ENCODE results near the gene CHD5.
"Not testable (repeated sequence)": the region's sequence is repeated elsewhere in the genome, so short reads cannot be mapped to it uniquely, and the experiment has no call there.

Gene CHD5

GRCh38 chr1:6081901-6082300, 98.2 kb downstream of the CHD5 start:
- Histone ChIP-seq H3K9ac (ENCODE audit: low read depth, low read length) (no peak overlapping the region), H3K27ac (ENCODE audit: low read length) (no peak overlapping the region), H3K4me1 (ENCODE audit: insufficient read depth, low read length) (no peaks in the 10 kb centered on the region), H4K20me1 (ENCODE audit: insufficient read depth, low read length) (peaks cover 5% of the 10 kb centered on the region; the same call in 1 of the 2 replicates), H3K36me3 (ENCODE audit: insufficient read depth, low read length) (peaks cover 39% of the 10 kb centered on the region), H3K4me2 (ENCODE audit: insufficient read depth, low read length) (no peak overlapping the region), H2AFZ (ENCODE audit: low read depth, low read length) (no peak overlapping the region), H3K79me2 (ENCODE audit: insufficient read depth, low read length) (no peaks in the 10 kb centered on the region), H3K27me3 (ENCODE audit: insufficient read depth, low read length, poor library complexity) (no peaks in the 10 kb centered on the region), H3K4me3 (ENCODE audit: low read depth in 1 of 2, low read length in 2 of 2) (no peak overlapping the region), H3K9me3 (ENCODE audit: insufficient read depth, low read length, severe bottlenecking) (no peaks in the 10 kb centered on the region)
- DNase-seq = no peak
- no peak for TF ChIP-seq EZH2 (IDR thresholded peaks at IDR 0.05; ENCODE audit: borderline replicate concordance, low read depth, low read length, severe bottlenecking)
- no peak for TF ChIP-seq CTCF (IDR thresholded peaks at IDR 0.05; ENCODE audit: borderline replicate concordance, extremely low read depth, low read length, poor library complexity, severe bottlenecking)
- no peak for ATAC-seq (ENCODE audit: insufficient read depth, low read depth)

- no peaks in the 10 kb centered on the region for H3K79me2 ChIP-seq (ENCODE audit: insufficient read depth, low read length)
- no peaks in the 10 kb centered on the region for H3K27me3 ChIP-seq (ENCODE audit: insufficient read depth, low read length, poor library complexity)
- H3K27ac ChIP-seq (ENCODE audit: low read length) = no peak overlapping the region
- TF ChIP-seq EZH2 (IDR thresholded peaks at IDR 0.05; ENCODE audit: borderline replicate concordance, low read depth, low read length, severe bottlenecking) = no peak
- TF ChIP-seq CTCF (IDR thresholded peaks at IDR 0.05; ENCODE audit: borderline replicate concordance, extremely low read depth, low read length, poor library complexity, severe bottlenecking) = peak; percentile 20
- H2AFZ ChIP-seq (ENCODE audit: low read depth, low read length) = no peak overlapping the region
- no peak overlapping the region for H3K4me2 ChIP-seq (ENCODE audit: insufficient read depth, low read length)
- DNase-seq (no peak), ATAC-seq (ENCODE audit: insufficient read depth, low read depth) (no peak)
- peaks cover 36% of the 10 kb centered on the region for H3K36me3 ChIP-seq (ENCODE audit: insufficient read depth, low read length)
- no peak overlapping the region for H3K9ac ChIP-seq (ENCODE audit: low read depth, low read length)
- no peak overlapping the region for H3K4me3 ChIP-seq (ENCODE audit: low read depth in 1 of 2, low read length in 2 of 2)
- no peaks in the 10 kb centered on the region for H3K9me3 ChIP-seq (ENCODE audit: insufficient read depth, low read length, severe bottlenecking)
- H4K20me1 ChIP-seq (ENCODE audit: insufficient read depth, low read length) = peaks cover 9% of the 10 kb centered on the region
- H3K4me1 ChIP-seq (ENCODE audit: insufficient read depth, low read length) = no peaks in the 10 kb centered on the region
These were observed 99.7 kb downstream of the CHD5 start for GRCh38 chr1:6080469-6080868.

GRCh38 chr1:6077919-6078318, 102.2 kb downstream of the CHD5 start:
- no peak for DNase-seq
- ATAC-seq (ENCODE audit: insufficient read depth, low read depth) = no peak
- H3K4me1 ChIP-seq (ENCODE audit: insufficient read depth, low read length) = no peaks in the 10 kb centered on the region
- peaks cover 44% of the 10 kb centered on the region for H3K36me3 ChIP-seq (ENCODE audit: insufficient read depth, low read length)
- H3K4me3 ChIP-seq (ENCODE audit: low read depth in 1 of 2, low read length in 2 of 2) = no peak overlapping the region
- H3K4me2 ChIP-seq (ENCODE audit: insufficient read depth, low read length) = no peak overlapping the region
- TF ChIP-seq CTCF (IDR thresholded peaks at IDR 0.05; ENCODE audit: borderline replicate concordance, extremely low read depth, low read length, poor library complexity, severe bottlenecking) = no peak
- no peak for TF ChIP-seq EZH2 (IDR thresholded peaks at IDR 0.05; ENCODE audit: borderline replicate concordance, low read depth, low read length, severe bottlenecking)
- H2AFZ ChIP-seq (ENCODE audit: low read depth, low read length) = no peak overlapping the region
- H4K20me1 ChIP-seq (ENCODE audit: insufficient read depth, low read length) = peaks cover 17% of the 10 kb centered on the region
- H3K9ac ChIP-seq (ENCODE audit: low read depth, low read length) = no peak overlapping the region
- H3K9me3 ChIP-seq (ENCODE audit: insufficient read depth, low read length, severe bottlenecking) = no peaks in the 10 kb centered on the region
- H3K79me2 ChIP-seq (ENCODE audit: insufficient read depth, low read length) = no peaks in the 10 kb centered on the region
- no peaks in the 10 kb centered on the region for H3K27me3 ChIP-seq (ENCODE audit: insufficient read depth, low read length, poor library complexity)
- H3K27ac ChIP-seq (ENCODE audit: low read length) = no peak overlapping the region

- Histone ChIP-seq H3K4me1 (ENCODE audit: insufficient read depth, low read length) (no peaks in the 10 kb centered on the region), H3K36me3 (ENCODE audit: insufficient read depth, low read length) (peaks cover 48% of the 10 kb centered on the region), H3K4me3 (ENCODE audit: low read depth in 1 of 2, low read length in 2 of 2) (no peak overlapping the region), H3K4me2 (ENCODE audit: insufficient read depth, low read length) (no peak overlapping the region), H2AFZ (ENCODE audit: low read depth, low read length) (no peak overlapping the region), H3K27me3 (ENCODE audit: insufficient read depth, low read length, poor library complexity) (no peaks in the 10 kb centered on the region), H3K9me3 (ENCODE audit: insufficient read depth, low read length, severe bottlenecking) (no peaks in the 10 kb centered on the region), H3K9ac (ENCODE audit: low read depth, low read length) (no peak overlapping the region), H3K79me2 (ENCODE audit: insufficient read depth, low read length) (no peaks in the 10 kb centered on the region), H4K20me1 (ENCODE audit: insufficient read depth, low read length) (peaks cover 21% of the 10 kb centered on the region), H3K27ac (ENCODE audit: low read length) (no peak overlapping the region)
- ATAC-seq (ENCODE audit: insufficient read depth, low read depth) = no peak
- TF ChIP-seq CTCF (IDR thresholded peaks at IDR 0.05; ENCODE audit: borderline replicate concordance, extremely low read depth, low read length, poor library complexity, severe bottlenecking) = no peak
- TF ChIP-seq EZH2 (IDR thresholded peaks at IDR 0.05; ENCODE audit: borderline replicate concordance, low read depth, low read length, severe bottlenecking) = no peak
- DNase-seq = no peak
These were observed 102.6 kb downstream of the CHD5 start for GRCh38 chr1:6077506-6077905.

GRCh38 chr1:6077061-6077460, 103.1 kb downstream of the CHD5 start:
- H4K20me1 ChIP-seq (ENCODE audit: insufficient read depth, low read length) = peaks cover 25% of the 10 kb centered on the region
- H3K27me3 ChIP-seq (ENCODE audit: insufficient read depth, low read length, poor library complexity); ATAC-seq (ENCODE audit: insufficient read depth, low read depth): not testable (repeated sequence)

More at GRCh38 chr1:6077061-6077460, 103.1 kb downstream of the CHD5 start:
- DNase-seq; H3K9me3 ChIP-seq (ENCODE audit: insufficient read depth, low read length, severe bottlenecking); H2AFZ ChIP-seq (ENCODE audit: low read depth, low read length); H3K9ac ChIP-seq (ENCODE audit: low read depth, low read length); H3K4me2 ChIP-seq (ENCODE audit: insufficient read depth, low read length); H3K27ac ChIP-seq (ENCODE audit: low read length); H3K4me3 ChIP-seq (ENCODE audit: low read depth in 1 of 2, low read length in 2 of 2); H3K79me2 ChIP-seq (ENCODE audit: insufficient read depth, low read length); H3K4me1 ChIP-seq (ENCODE audit: insufficient read depth, low read length): not testable (repeated sequence)
- H3K36me3 ChIP-seq (ENCODE audit: insufficient read depth, low read length) = peaks cover 46% of the 10 kb centered on the region

Measured in DND-41 (cell line).